Embryonic facial prominence (tissue), 1 donor: ENCODE results near the gene PARD3B.

Source experiments
- DNase-seq: peaks from one replicate; pipeline ENCODE4 v3.0.0-alpha.2; 2016; ENCODE audit errors: extremely low spot score

PARD3B gene

DNA sequence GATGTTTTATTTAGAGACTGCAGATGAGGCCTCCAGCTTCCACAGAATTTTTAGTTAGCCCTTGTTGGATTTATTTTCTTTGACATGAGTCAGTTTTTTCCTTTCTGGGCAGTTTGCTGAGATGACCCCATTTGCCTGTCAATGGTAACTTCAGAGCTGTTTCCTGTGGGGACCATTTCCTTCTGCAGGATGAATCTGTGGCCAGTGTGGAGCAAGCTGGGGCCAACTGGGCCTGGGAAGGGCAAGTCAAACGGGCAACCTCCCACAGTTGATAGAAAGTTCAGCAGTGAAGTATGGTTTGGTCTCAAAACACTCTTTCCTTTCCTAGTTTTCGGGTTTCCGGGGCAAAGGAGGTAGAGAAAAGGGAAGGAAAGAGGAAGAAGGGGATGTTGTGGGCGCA, 845.6 kb downstream of the PARD3B start:
- DNase-seq, result no peak

DNA sequence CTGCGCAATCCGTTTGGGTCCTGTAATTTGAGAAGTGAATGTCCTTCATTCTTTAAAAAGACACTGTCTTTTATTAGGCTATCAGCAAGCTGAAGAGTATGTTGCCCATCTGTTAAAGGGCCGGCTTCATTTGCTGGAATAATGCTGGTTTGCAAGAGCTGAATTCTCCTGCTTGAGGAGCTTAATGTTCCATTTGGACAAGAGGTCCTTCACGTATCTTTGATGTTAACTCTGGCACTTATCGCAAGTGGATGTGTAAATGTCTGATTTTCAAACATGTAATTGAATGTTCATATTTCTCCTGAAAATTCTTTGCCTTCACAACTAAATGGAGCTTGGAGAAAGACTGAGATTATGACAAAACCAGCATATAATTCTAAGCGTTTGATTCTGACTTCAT, 856.2 kb downstream of the PARD3B start:
- no peak for DNase-seq

DNA sequence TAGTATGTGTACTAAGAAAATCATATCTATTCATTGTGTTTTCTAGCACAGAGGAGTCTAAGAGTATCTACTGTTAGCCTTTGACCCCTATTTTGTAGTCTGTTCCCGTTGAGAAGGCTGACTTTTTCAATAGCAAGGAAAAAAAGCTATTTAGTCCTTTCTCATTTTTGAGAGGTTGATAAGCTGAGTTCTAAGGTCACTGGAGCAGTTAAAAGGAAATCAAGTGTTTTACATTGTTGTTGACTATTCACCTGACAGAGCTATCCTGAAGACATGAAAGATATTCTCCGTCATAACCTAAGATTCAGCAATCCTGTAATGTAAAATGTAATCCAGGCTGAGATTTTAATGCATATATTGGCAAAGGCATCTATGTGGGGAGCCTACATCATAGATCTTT, 856.7 kb downstream of the PARD3B start:
- no peak for DNase-seq

DNA sequence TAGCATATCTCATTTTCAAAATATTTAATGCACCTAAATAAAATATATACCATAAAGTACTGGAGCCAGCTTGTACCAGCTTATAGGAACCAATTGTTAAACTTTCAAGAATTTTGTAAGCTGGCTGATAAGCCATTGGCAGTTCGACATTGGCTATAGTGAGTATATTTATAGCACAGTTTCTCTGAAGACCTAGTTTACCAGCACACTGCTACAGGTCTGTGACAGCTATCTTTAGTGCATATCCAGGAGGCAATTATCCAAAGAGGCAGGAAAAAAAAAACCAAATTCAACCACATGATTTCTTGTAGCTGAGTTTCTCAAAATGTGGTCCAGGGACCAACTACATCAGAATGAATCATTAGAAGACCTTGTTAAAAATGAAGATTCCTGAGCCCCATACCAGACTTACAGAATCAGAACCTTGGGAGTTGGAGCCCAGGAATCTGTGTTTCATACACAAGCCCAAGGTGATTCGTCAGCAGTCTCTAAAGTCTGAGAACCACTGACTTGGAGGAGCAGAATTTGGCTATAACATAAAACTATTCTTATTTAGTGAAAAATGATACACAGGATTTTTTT, 858.1 kb downstream of the PARD3B start:
- no peak for DNase-seq

DNA sequence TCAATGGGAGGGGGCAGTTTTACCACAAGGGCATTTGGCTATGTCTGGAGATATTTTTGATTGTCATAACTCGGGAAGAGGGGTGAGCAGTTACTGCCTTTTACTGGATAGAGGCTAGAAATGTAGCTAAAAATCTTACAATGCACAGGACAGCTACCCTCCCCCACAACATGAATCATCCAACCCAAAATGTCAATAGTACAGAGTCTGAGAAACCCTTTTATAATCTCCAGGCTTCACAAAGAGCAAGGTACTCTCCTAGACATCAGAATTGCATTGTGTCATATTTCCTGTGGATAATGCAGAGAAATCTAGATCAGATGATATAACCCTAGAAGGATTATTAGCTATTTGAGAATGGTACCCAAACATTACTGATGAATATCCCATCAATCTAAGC, 859.9 kb downstream of the PARD3B start:
- no peak for DNase-seq

DNA sequence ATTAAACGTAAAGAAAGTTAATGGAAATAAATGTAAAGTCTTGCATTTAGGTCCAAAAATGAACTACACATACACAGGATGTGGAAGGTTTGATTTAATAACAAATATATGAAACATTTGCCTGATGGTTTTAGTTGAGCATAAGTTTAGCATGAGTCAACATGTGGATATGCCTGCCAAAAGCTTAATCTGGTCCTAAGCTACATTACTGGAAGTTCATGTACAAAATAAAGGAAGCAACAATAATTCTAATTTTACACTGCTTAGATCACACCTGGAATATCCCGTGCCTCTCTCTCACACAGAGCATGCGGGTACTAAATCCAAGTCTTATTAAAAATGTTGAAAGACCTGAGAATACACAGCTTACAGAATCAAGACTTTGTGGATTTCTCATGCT, 860.5 kb downstream of the PARD3B start:
- DNase-seq, result no peak

DNA sequence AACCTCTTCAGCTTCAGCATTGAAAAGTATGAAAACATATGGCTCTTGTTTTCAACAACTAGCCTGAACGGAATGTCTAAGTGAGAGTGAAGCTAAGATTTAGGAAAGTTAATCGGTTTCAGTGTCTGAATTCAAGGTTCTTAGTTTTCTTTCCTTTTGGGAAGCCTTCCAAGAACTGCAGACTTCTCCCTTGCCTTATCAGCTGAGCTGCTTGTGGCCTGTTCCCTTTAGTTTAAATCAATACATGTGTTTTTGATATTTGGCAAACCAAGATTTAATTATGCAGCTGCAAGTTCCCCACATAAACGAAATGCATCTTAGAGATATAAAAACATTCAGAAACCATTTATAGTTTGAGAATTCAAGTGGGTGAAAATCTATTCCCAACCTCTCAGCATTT, 862.7 kb downstream of the PARD3B start:
- peak; percentile 85 for DNase-seq

DNA sequence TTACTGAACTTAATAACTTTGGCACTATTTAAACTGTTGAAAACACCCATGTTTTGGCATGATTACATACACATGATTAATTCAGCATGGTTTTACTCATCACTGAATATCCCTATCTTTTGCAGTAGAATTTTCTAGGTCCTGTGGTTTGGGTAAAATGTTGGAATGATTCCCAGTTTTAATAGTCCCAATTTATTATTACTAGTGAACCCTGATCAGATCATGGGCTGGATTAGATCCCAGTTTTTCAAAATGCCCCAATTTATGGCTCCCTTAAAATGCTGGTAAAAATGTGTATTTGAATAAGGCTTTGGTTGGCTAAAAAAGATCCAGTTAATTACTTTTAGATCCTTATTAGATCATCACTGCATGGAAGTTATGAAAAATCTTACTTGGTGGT, 863.4 kb downstream of the PARD3B start:
- peak; percentile 13 for DNase-seq

DNA sequence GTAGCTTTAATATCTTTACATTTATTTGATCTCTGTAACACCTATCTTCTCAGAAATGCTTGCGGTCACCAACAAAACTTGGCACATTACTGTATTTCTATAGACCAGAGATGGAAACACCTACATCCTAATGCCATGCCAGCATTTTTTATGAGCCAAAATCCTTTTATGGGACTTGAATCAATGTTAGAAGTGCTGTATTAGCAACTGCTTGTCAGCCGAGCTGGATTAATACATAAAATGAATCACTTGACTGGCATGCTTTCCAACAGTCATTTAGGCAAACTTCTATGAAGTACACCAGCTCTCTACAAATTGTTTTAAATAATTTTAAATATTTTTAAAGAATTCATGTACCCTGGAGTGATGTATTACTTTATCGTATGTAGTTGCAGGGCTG, 864.1 kb downstream of the PARD3B start:
- DNase-seq, result no peak

DNA sequence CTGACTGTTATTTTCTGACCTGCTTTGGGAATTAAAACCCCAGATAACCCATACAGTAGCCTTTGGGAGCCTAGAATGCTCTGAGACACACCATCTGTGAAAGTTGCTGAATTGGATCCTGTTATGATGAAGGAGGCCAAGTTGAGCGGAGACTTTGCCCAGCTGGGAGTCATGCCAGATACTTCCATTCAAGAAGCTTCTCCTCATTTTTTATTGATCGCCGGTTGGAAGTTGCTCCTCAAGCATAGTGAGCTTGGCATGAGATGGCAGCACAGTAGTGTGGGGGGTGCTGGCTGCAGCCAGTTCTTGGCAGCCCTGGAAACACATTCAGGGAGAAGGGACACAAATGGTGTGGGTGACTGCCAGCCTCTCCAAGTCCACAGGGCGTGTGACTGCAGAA, 866.3 kb downstream of the PARD3B start:
- DNase-seq, result no peak

DNA sequence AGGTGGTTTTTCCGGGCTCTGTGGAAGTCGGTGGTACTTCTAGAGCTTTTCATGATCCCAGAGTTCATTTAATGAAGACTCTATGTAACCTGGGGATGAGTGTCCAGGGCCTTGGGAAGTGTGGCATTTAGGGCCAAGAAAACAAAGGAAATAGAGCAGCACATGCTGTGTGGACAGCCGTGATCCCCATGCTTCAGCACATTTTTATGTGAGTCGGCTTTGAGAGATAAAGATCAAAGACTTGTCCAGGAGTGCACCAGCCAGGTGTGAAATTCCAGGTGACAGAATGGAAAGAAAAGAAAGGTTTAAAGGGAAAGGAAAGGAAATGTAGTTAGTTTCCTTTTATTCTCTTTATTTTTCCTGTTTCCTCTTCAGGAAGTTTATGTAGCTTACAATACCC, 879.1 kb downstream of the PARD3B start:
- no peak for DNase-seq

DNA sequence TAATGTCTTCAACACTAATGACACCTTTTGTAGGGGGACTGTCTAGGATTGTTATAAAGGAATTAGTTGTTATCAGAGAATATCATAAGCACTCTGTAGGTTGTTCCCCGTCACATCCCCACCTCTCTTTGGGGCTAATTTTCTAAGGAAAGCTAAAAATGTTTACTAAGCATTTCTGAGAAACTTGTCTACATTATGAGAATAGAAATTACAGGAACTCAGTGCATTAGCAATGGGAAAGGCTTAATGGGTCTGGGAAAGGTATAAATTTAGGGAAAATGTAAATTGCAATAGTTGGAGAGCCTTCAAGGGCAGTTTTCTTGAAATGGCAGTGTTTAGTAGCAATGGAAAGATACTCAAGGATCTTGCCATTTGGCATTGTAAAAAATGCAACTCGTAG, 879.8 kb downstream of the PARD3B start:
- DNase-seq, result no peak

DNA sequence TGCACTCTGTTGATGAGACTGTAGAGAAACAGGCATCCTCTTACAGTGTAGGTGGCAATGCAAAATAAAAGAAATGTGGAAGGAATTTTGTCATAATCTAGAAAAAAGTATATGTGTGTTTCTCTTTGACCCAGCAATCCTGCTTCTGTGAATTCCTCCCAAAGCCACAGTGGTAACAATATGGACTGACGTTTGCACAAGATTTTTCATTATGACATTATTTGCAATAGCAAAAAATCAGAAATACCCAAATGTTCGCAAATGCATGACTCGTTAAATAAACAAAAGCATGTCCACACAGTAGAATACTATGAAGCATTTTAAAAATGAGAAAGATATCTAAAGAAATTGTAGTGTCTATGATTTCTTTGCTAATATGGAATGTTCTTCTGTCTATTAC, 881.8 kb downstream of the PARD3B start:
- DNase-seq, result no peak

DNA sequence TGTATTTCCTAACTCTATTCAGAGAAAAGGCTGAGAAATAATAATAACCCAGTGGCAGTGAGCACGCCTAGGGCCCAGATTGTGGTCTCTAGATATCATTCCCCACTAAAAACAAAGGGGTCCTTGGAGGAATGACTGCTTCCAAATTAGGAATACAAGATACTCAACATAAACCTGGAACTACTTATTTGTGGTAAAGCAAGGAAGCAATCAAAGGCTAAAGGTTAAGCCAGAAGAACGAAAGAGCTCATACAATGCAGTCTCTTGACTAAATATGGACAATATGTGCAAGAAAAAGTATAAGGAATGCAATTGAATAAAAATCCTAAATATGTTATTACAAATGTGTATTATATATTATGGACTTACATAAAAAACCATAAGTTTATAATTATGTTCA, 883.5 kb downstream of the PARD3B start:
- no peak for DNase-seq

DNA sequence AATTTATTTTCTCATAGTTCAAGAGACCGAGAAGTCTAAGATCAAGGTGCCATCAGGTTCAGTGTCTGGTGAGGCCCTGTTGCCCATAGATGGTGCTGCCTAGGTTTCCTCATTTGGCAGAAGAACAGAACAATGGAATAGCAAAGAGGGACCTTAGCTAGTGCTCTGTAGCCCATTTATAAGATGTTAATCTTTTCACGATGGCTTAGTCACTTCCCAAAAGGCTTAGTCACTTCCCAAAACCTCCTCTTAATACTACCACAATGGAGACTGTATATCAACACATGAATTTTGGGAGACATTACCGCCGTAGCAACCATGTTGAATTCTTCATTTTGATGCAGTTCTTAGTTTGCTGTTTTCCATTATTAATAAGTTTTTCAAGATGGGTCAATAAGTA, 890.7 kb downstream of the PARD3B start:
- DNase-seq, result no peak

DNA sequence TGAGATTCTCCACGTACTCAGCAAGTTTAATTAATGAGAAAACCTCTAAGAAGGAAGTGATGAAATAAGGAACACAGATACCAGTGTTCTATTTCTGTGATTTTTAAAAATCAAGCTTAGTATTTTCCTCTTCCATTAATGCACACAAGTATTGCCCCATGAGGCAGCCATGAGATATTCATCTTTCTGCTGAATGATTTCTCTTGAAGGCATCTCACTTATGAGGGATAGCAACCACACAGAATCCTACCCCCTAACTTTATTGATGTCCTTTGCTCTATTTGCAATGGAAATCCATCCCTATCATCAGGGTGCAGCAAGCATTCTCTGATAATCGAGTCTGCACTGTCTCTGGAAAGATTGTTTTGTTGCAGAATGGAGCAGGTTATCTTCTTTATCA, 893.0 kb downstream of the PARD3B start:
- no peak for DNase-seq

DNA sequence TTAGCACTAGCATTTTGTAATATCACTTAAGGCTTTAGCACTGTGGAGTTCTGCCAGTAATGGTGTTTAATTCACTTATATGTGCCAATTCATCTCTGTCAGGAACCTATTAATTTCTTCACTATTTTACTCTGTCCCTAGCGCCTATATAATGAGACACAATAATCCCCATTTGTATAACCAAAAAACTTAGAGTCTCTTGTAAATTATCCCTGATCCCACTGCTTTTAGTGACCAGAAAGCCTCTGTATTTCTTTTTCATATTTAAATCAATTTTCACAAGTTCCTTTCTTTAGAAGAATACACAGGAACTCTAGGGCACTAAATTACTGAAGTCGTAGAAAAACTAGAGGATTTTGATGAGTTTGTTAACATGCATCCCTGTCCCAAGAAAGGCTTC, 894.3 kb downstream of the PARD3B start:
- no peak for DNase-seq

DNA sequence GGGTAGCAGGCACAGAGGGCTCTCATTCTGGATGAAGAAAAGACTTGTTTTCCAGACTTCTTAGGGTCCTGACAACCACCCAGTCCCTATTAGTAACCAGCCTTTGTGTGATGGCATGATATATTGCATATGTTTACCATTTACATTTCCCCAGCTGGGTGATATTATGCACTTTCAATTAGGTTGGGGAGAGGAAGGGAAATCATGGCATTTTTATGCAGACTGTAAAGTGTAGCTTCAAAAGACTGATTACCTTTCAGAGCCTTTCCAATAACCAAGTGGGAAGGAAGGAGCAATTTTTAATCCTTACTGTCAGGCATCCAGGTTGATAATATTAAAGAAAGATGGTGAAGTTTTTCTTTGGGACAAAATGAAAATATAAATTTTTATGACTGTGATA, 896.2 kb downstream of the PARD3B start:
- no peak for DNase-seq

DNA sequence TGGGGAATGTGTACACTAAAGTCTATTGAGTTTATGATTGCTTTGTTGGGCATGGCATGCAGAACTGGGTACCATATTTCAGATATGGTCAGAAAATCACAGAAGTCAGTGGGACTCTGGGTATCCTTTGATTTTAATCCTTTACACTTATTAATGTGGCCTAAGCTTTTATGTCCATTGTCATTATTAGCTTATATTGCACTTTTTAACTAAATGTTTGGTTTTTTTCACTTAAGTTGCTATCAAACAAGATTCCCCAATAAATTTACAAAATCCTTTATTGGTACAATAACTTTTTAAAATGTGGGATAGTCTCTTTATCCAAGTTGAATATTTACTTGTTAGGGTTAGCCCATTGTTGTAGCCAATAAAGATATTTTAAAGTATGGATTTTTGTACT, 902.9 kb downstream of the PARD3B start:
- no peak for DNase-seq

DNA sequence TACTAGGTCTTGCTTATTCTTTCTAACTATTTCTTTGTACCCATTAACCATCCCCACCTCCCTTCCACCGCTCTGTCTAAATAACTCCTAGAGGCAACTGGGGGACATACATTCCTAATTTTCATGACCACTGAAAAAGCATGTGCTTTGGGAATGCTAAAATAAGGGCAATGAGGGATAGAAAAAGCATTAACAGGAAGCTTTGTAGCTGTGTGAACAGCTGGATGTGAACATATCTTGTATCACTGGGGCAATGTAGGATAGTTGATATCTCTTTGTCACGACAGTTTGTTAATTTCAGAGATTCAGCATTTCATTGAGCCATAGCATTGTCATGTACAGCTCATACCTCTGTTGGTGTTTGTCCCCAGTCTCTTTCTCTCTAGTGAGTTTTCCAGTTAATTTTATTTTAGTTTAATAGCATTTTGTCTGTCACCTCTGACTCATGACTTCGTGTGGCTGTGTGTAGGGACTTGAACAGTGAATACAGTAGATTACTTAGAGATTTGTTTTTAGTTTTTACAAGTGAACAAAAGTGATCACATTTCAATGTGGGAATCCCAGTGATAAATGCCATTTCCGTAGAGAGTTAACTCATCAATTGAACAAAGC, 906.7 kb downstream of the PARD3B start:
- no peak for DNase-seq

DNA sequence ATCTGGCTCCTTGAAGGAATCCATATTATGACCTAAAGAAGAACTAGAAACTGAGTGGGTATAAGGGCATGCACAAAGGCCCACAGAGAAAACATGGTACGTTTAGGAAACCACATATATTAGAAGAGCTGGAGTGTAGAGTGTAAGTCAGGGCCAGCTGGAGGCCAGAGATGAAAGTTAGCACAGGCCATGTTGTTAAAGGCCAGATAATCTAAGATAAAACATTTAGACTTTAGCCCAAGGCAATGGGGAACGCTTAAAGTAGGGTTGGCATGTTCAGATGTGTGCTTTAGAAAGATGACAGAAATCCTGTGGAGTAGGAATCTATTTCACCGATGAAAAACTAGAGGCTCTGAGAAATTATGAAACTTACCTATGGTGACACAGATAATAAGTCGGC, 907.9 kb downstream of the PARD3B start:
- DNase-seq, result no peak

DNA sequence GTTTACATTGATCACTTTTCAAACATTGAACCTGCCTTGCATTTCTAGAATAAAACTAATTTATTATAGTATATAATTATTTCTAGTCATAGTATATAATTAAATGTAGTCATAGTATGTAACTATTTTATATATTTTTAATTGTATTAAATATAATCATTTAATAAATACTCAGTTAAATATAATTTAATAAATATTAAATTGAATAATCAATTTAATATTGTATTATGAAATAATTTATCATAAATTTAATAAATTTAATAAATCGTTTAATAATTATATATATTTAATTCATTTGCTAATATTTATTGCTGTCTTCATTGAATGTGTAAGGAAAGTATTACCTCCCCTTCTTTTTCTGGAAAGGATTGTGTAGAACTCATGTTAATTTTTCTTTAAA, 911.4 kb downstream of the PARD3B start:
- DNase-seq, result no peak

DNA sequence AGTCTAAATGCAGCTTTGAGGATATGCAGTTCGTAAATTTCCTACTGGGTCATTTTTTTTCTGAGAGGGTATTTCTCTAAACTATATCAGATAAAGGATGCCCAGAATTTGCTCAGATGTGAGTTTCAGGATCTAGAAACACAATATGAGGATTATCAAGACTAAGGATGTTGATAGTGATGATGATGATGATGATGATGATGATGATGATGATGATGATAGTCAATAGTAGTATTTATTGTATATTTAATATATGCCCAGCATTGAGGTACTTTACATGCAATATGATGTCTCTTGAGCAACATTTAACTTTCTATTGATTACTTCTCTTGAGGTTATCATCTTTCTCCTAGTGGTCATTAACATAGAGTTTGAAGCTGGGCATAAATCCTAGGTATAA, 914.9 kb downstream of the PARD3B start:
- DNase-seq, result no peak

DNA sequence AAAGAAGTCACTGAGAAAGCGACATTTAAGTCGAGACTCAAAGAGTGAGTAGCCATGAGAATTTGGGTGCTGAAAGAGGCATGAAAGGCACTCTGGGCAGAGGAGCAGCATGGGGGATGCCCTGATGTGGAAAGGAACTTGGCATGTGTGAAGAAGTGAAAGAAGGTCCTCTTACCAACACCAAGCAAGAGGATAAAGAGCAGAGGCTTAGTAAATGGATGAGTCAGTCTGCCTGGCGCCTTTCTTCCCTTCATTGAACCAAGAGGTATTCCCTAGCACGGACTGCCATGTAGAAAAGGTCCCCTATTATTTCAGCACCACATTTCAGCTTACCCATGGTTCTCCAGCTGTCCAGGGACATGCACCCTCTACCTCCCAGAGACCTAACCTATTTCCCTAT, 915.9 kb downstream of the PARD3B start:
- no peak for DNase-seq
